Right lobe of liver (tissue), 4 donors: ENCODE measurements around the gene ADAM10.

Experiments
- CTCF ChIP-seq, 4 donors: fragments of 200-600 bp in 3 of 4; fragments of 450-650 bp in 1 of 4; IDR thresholded peaks; one replicate each; pipeline versions ENCODE4 v1.5.1 to v1.8.0; 2016 to 2022; ENCODE audit warnings: antibody characterized with exemption in 4 of 4, mild to moderate bottlenecking in 2 of 4
- POLR2A ChIP-seq: fragments of 450-650 bp; IDR thresholded peaks from one replicate; pipeline ENCODE4 v1.6.1; 2017; ENCODE audit warnings: antibody characterized with exemption, mild to moderate bottlenecking
- donor health status: DM: no; HTN: no; CAD: no.
- donor health status: DM: no; HTN: no; CAD: no.
- donor health status: DM: no; HTN: yes; CAD: no.

- TF ChIP-seq CTCF (IDR thresholded peaks at IDR 0.05) (no peak), POLR2A (no peak)
Observed at GRCh38 chr15:58639002-58639756, 110.3 kb downstream of the ADAM10 start.
